K562 (cell line): ENCODE results near the gene LBH. TPM values are rescaled to one million over a fixed set of nuclear protein-coding genes. Genes with fewer than 3 reads are reported as not detected.
A peak's percentile ranks its signal among the peaks of the same experiment; 100 is the strongest.

ENCODE experiments used
- ATF1 ChIP-seq, 2 experiments: fragments of 450-650 bp in 1 of 2; IDR thresholded peaks; 2 replicates each; pipeline ENCODE4 v1.6.1; 2016; ENCODE audit warnings: missing compliant biosample characterization in 1 of 2, missing genetic modification characterization in 1 of 2
- CBFA2T2 ChIP-seq: fragments of 450-650 bp; conservative IDR thresholded peaks from 2 replicates; pipeline ENCODE4 v1.6.1; 2017; ENCODE audit warnings: mild to moderate bottlenecking
- CC2D1A ChIP-seq: fragments of 450-650 bp; IDR thresholded peaks from 2 replicates; pipeline ENCODE4 v1.6.1; 2017; ENCODE audit warnings: mild to moderate bottlenecking
- CXXC5 ChIP-seq: fragments of 250-450 bp; sonication (Bioruptor Pico); IDR thresholded peaks from 2 replicates; pipeline ENCODE4 v1.8.0; 2022; ENCODE audit warnings: inconsistent platforms, mild to moderate bottlenecking, moderate library complexity
- E4F1 ChIP-seq: fragments of 250-450 bp; sonication (Bioruptor Pico); IDR thresholded peaks from 2 replicates; pipeline ENCODE4 v1.5.0; 2021; ENCODE audit warnings: mild to moderate bottlenecking, borderline replicate concordance
- FOXK2 ChIP-seq, 2 experiments: fragments of 450-650 bp; IDR thresholded peaks in 1 of 2; conservative IDR thresholded peaks in 1 of 2; 2 replicates each; pipeline ENCODE4 v1.6.1; 2016; ENCODE audit warnings: low read depth in 2 of 2, mild to moderate bottlenecking in 1 of 2
- GATA2 ChIP-seq: sonication (generic); formaldehyde crosslinking; IDR thresholded peaks from 2 replicates; pipeline ENCODE4 v1.4.0; 2020; ENCODE audit warnings: mild to moderate bottlenecking, missing genetic modification reagents
- HSF4 ChIP-seq: fragments of 250-450 bp; sonication (Bioruptor Pico); IDR thresholded peaks from 2 replicates; pipeline ENCODE4 v2.1.2; 2022; ENCODE audit warnings: mild to moderate bottlenecking, moderate library complexity, borderline replicate concordance
- KLF10 ChIP-seq: fragments of 250-450 bp; sonication (Bioruptor Pico); IDR thresholded peaks from 2 replicates; pipeline ENCODE4 v1.6.1; 2021; ENCODE audit warnings: matching md5 sums
- LCOR ChIP-seq: sonication (generic); formaldehyde crosslinking; IDR thresholded peaks from 2 replicates; pipeline ENCODE4 v1.8.0; 2022; ENCODE audit warnings: mild to moderate bottlenecking, missing genetic modification reagents
- MBD2 ChIP-seq: sonication (generic); IDR thresholded peaks from 2 replicates; pipeline ENCODE4 v1.6.1; 2016; ENCODE audit warnings: low read depth, borderline replicate concordance
- MLLT1 ChIP-seq, 2 experiments: fragments of 450-650 bp; IDR thresholded peaks; 2 replicates each; pipeline ENCODE4 v1.6.1; 2016
- MTA1 ChIP-seq: fragments of 450-650 bp; IDR thresholded peaks from 2 replicates; pipeline ENCODE4 v1.6.1; 2017; ENCODE audit warnings: borderline replicate concordance
- MYNN ChIP-seq, 2 experiments: sonication (generic); formaldehyde crosslinking in 1 of 2; IDR thresholded peaks; 2 replicates each; pipeline versions ENCODE4 v1.5.0 to v1.6.1; 2016 to 2020; ENCODE audit warnings: antibody characterized with exemption in 1 of 2, missing genetic modification reagents in 1 of 2
- NCOA6 ChIP-seq: fragments of 450-650 bp; IDR thresholded peaks from 2 replicates; pipeline ENCODE4 v1.6.1; 2017; ENCODE audit warnings: mild to moderate bottlenecking
- NR1H2 ChIP-seq: sonication (generic); formaldehyde crosslinking; IDR thresholded peaks from 2 replicates; pipeline ENCODE4 v1.4.0; 2020; ENCODE audit warnings: mild to moderate bottlenecking, missing genetic modification reagents
- PHB2 ChIP-seq: fragments of 450-650 bp; IDR thresholded peaks from 2 replicates; pipeline ENCODE4 v1.6.1; 2017; ENCODE audit warnings: low read depth
- SIRT6 ChIP-seq: IDR thresholded peaks from one replicate; pipeline ENCODE4 v1.6.1; 2012; ENCODE audit warnings: low read depth, mild to moderate bottlenecking, control low read depth, inconsistent platforms, low read length, moderate library complexity
- SMARCE1 ChIP-seq: fragments of 450-650 bp; IDR thresholded peaks from 2 replicates; pipeline ENCODE4 v1.7.1; 2016; ENCODE audit warnings: mild to moderate bottlenecking
- TGIF2 ChIP-seq: sonication (generic); formaldehyde crosslinking; IDR thresholded peaks from 2 replicates; pipeline ENCODE4 v1.8.1; 2022; ENCODE audit warnings: mild to moderate bottlenecking, missing genetic modification reagents, moderate library complexity
- ZEB2 ChIP-seq: fragments of 450-650 bp; IDR thresholded peaks from 2 replicates; pipeline ENCODE4 v1.6.1; 2016
- ZNF197 ChIP-seq: fragments of 200-800 bp; sonication (Bioruptor generic); IDR thresholded peaks from 2 replicates; pipeline ENCODE4 v1.6.1; 2016; ENCODE audit warnings: low read depth, missing genetic modification characterization, missing compliant biosample characterization
- ZNF589 ChIP-seq: fragments of 200-800 bp; sonication (Bioruptor generic); IDR thresholded peaks from 2 replicates; pipeline ENCODE4 v1.6.1; 2016; ENCODE audit warnings: low read depth, missing genetic modification characterization, missing compliant biosample characterization
- ZZZ3 ChIP-seq: fragments of 450-650 bp; IDR thresholded peaks from 2 replicates; pipeline ENCODE4 v1.6.1; 2016; ENCODE audit warnings: antibody characterized with exemption, mild to moderate bottlenecking, moderate library complexity
- polyA plus RNA-seq, 8 experiments: library from polyadenylated mRNA; depleted of rRNA in 4 of 8; stranded (reverse) in 5 of 8; unstranded in 3 of 8; fragments of >200 nt; fragmentation: Nextera tagmentation in 2 of 8; fragmentation: Illumina TruSeq in 1 of 8; extraction: Ambion mirVana in 2 of 8; extraction: Trizol in 1 of 8; gene quantifications; 2 replicates each; pipeline versions ENCODE4 v1.2.1 to v1.2.3, GENCODE V29; 2011 to 2014; ENCODE audit warnings: inconsistent platforms in 1 of 8, missing spikeins in 1 of 8
- total RNA-seq, 7 experiments: library from RNA; depleted of rRNA in 6 of 7; stranded (reverse); fragments of >200 nt in 6 of 7; fragmentation: Illumina TruSeq in 2 of 7; extraction: Trizol in 2 of 7; gene quantifications; 2 replicates each; pipeline versions ENCODE4 v1.2.1 to v1.2.3, GENCODE V29; 2011 to 2021; ENCODE audit warnings: low replicate concordance in 1 of 7
- TF ChIP-seq, protein P1 (sequence below), 2 experiments: IDR thresholded peaks; 2 replicates each; pipeline ENCODE4 v1.6.1; 2012; ENCODE audit warnings: improper control_type of control experiment in 2 of 2, low read depth in 2 of 2, low read length in 2 of 2, borderline replicate concordance in 1 of 2

The LBH gene
- total and polyA plus RNA-seq, 9 of the 15 experiments (the other 6 are each of a cell fraction or from before 2014, with no cell fraction given) = 3.1 to 13.4 (median 7.4) TPM

DNA sequence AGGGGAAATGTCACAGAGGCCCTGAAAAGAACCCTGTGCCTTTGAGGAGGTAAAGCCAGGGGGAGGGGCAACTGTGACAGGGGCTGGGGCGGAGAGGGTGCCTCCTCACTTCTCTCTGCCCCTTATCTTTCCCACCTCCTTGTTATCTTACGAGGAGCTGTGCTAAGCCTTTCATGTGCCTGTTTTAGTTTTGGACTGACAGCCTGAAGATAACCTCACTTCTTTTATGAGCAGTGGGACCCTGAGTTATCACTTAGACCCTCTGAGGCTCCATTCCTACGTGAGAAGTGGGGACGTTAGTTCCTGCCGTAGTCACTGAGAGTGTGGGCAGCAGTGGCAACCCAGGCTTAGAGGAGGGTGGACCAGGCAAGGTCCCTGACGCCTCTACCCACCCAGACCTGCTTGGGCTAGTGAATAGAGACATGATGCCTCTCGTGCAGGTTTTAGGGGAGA lies 39.5 kb upstream of the LBH start (continued):
- TF ChIP-seq MTA1 = peak; percentile 70
- TF ChIP-seq E4F1 (CRISPR knock-in tag) = no peak
- no peak for TF ChIP-seq TGIF2 (CRISPR knock-in tag)
- no peak for TF ChIP-seq ATF1 (CRISPR knock-in tag; IDR thresholded peaks at IDR 0.05)
- TF ChIP-seq ATF1 (tag; IDR thresholded peaks at IDR 0.05) = peak; percentile 38; the same call in 1 of the 2 replicates
- no peak; the same call in 1 of the 2 replicates for TF ChIP-seq ZNF197 (CRISPR knock-in tag)
- TF ChIP-seq ZEB2 = peak; percentile 75; the same call in 1 of the 2 replicates
- TF ChIP-seq SIRT6 = no peak
- TF ChIP-seq, protein P1, sequence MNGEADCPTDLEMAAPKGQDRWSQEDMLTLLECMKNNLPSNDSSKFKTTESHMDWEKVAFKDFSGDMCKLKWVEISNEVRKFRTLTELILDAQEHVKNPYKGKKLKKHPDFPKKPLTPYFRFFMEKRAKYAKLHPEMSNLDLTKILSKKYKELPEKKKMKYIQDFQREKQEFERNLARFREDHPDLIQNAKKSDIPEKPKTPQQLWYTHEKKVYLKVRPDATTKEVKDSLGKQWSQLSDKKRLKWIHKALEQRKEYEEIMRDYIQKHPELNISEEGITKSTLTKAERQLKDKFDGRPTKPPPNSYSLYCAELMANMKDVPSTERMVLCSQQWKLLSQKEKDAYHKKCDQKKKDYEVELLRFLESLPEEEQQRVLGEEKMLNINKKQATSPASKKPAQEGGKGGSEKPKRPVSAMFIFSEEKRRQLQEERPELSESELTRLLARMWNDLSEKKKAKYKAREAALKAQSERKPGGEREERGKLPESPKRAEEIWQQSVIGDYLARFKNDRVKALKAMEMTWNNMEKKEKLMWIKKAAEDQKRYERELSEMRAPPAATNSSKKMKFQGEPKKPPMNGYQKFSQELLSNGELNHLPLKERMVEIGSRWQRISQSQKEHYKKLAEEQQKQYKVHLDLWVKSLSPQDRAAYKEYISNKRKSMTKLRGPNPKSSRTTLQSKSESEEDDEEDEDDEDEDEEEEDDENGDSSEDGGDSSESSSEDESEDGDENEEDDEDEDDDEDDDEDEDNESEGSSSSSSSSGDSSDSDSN (IDR thresholded peaks at IDR 0.05; ENCODE audit: borderline replicate concordance in 1 of 2, low read depth in 2 of 2, low read length in 2 of 2) = no peak
- no peak for TF ChIP-seq HSF4 (CRISPR knock-in tag)
- TF ChIP-seq MYNN (IDR thresholded peaks at IDR 0.05) = peak; percentile 85
- TF ChIP-seq MYNN (CRISPR knock-in tag; IDR thresholded peaks at IDR 0.05) = no peak
- peak; percentile 79 for TF ChIP-seq PHB2
- peak; percentile 73; the same call in 1 of the 2 replicates for TF ChIP-seq LCOR (CRISPR knock-in tag)
- TF ChIP-seq NR1H2 (CRISPR knock-in tag) = no peak
- TF ChIP-seq ZZZ3 = no peak
- peak; percentile 78 for TF ChIP-seq CXXC5 (CRISPR knock-in tag)
- no peak for TF ChIP-seq NCOA6
- TF ChIP-seq GATA2 (CRISPR knock-in tag) = peak; percentile 93
- TF ChIP-seq SMARCE1 = peak; percentile 92
- TF ChIP-seq MBD2 = peak; percentile 62; the same call in 1 of the 2 replicates
- no peak for TF ChIP-seq KLF10 (CRISPR knock-in tag)
- TF ChIP-seq ZNF589 (CRISPR knock-in tag) = 0 out of 2 replicates have a peak, but pooled peaks have one; percentile 61
- TF ChIP-seq FOXK2 (conservative IDR thresholded peaks at IDR 0.05 in 1 of 2, IDR thresholded peaks at IDR 0.05 in 1 of 2; ENCODE audit: low read depth in 2 of 2) = 0 out of 4 replicates have a peak, but pooled peaks of 1 of the 2 experiments have one; percentile 10
- TF ChIP-seq MLLT1 (IDR thresholded peaks at IDR 0.05) = no peak
- peak; percentile 95; the same call in 1 of the 2 replicates for TF ChIP-seq CC2D1A
- TF ChIP-seq CBFA2T2 = peak; percentile 97
